Measurements from ENCODE around the gene COQ8A.

DNA sequence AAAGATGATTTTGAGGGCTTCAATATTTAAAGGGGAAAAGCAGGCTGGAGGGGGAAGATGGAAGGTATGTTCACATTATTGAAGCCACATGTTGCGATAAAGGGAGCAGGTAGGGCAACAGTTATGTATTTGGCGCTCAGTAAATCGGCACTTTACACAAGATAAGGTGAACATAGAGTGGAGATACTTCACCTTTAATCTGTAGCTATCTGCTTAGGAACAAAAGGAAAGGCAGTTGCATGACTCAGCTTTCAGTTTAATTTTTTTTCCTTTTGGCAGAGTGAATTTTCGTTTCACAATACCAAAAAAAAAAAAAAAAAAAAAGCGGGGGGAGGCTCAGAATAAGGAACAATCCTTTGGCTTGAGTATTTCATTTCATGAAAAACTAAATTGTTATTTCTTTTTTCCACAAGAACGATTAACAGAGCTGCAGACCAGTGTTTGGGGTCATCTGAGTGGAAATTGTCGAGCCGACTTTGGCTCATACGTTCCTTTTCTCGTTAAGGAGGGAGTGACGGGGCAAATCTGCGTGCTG, 1.1 kb upstream of the COQ8A start:
- TF ChIP-seq ETV6 (conservative IDR thresholded peaks at IDR 0.05 in 1 of 2, IDR thresholded peaks at IDR 0.05 in 1 of 2; ENCODE audit: borderline replicate concordance in 1 of 2, low read depth in 1 of 2) (no peak), EP300 (IDR thresholded peaks at IDR 0.05; ENCODE audit: borderline replicate concordance in 1 of 2, control insufficient read depth in 1 of 2, low read depth in 2 of 2, low read length in 2 of 2) (no peak), CBFB (IDR thresholded peaks at IDR 0.05; ENCODE audit: low read depth) (no peak), CREB1 (IDR thresholded peaks at IDR 0.05; ENCODE audit: low read depth) (no peak), BRCA1 (IDR thresholded peaks at IDR 0.05; ENCODE audit: low read depth, low read length) (no peak), NRF1 (conservative IDR thresholded peaks at IDR 0.05; ENCODE audit: low read depth, low read length) (no peak), FOXM1 (IDR thresholded peaks at IDR 0.05; ENCODE audit: low read depth, low read length) (no peak), CBX5 (IDR thresholded peaks at IDR 0.05; ENCODE audit: low read depth) (no peak), RAD21 (IDR thresholded peaks at IDR 0.05; ENCODE audit: insufficient read depth, low read depth, low read length) (no peak), DPF2 (IDR thresholded peaks at IDR 0.05) (no peak)
- TF ChIP-seq, protein P1, sequence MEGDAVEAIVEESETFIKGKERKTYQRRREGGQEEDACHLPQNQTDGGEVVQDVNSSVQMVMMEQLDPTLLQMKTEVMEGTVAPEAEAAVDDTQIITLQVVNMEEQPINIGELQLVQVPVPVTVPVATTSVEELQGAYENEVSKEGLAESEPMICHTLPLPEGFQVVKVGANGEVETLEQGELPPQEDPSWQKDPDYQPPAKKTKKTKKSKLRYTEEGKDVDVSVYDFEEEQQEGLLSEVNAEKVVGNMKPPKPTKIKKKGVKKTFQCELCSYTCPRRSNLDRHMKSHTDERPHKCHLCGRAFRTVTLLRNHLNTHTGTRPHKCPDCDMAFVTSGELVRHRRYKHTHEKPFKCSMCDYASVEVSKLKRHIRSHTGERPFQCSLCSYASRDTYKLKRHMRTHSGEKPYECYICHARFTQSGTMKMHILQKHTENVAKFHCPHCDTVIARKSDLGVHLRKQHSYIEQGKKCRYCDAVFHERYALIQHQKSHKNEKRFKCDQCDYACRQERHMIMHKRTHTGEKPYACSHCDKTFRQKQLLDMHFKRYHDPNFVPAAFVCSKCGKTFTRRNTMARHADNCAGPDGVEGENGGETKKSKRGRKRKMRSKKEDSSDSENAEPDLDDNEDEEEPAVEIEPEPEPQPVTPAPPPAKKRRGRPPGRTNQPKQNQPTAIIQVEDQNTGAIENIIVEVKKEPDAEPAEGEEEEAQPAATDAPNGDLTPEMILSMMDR (IDR thresholded peaks at IDR 0.05 in 2 of 3, conservative IDR thresholded peaks at IDR 0.05 in 1 of 3; ENCODE audit: control insufficient read depth in 2 of 3, extremely low read depth in 1 of 3, insufficient read depth in 1 of 3, low read depth in 3 of 3, low read length in 3 of 3): no peak

Measured in GM12878 (cell line).